CD14-positive monocyte (primary cell): ENCODE results near the gene BOC. TPM values are rescaled to one million over a fixed set of nuclear protein-coding genes. Genes with fewer than 3 reads are reported as not detected.

ENCODE experiments used
- DNase-seq, 3 donors: peaks; one replicate each; pipeline ENCODE4 v3.0.0-alpha.2; 2011 to 2022
- H2AFZ ChIP-seq: 2 replicates; pipeline ENCODE4 v1.6.0; 2012; ENCODE audit warnings: mild to moderate bottlenecking, low read depth, low read length, inconsistent platforms; ENCODE audit not compliant: insufficient read depth, poor library complexity, severe bottlenecking
- H3K27ac ChIP-seq, 2 donors: 1 replicate in 1 of 2; 2 replicates in 1 of 2; pipeline ENCODE4 v1.5.1; 2012 to 2013; ENCODE audit warnings: low read length in 2 of 2, control low read depth in 1 of 2, inconsistent platforms in 1 of 2, low read depth in 1 of 2, mild to moderate bottlenecking in 1 of 2
- H3K27me3 ChIP-seq, 2 donors: one replicate each; pipeline versions ENCODE4 v1.6.0 to v1.6.1; 2011 to 2013; ENCODE audit warnings: low read length in 2 of 2; ENCODE audit not compliant: control insufficient read depth in 2 of 2, insufficient read depth in 2 of 2
- H3K36me3 ChIP-seq, 2 donors: replicated peaks in 1 of 2; 1 replicate in 1 of 2; 2 replicates in 1 of 2; pipeline versions ENCODE4 v1.5.1 to v1.6.1; 2012 to 2013; ENCODE audit warnings: low read length in 2 of 2, control low read depth in 1 of 2, inconsistent platforms in 1 of 2, mild to moderate bottlenecking in 1 of 2; ENCODE audit not compliant: insufficient read depth in 2 of 2, control insufficient read depth in 1 of 2
- H3K4me1 ChIP-seq, 2 donors: 1 replicate in 1 of 2; 2 replicates in 1 of 2; pipeline versions ENCODE4 v1.5.1 to v1.6.1; 2012 to 2013; ENCODE audit warnings: low read length in 2 of 2, control low read depth in 1 of 2, inconsistent platforms in 1 of 2, mild to moderate bottlenecking in 1 of 2, moderate library complexity in 1 of 2; ENCODE audit not compliant: insufficient read depth in 2 of 2, control insufficient read depth in 1 of 2
- H3K4me2 ChIP-seq: replicated peaks from 2 replicates; pipeline ENCODE3; 2012; ENCODE audit warnings: low read length, moderate library complexity, mild to moderate bottlenecking; ENCODE audit not compliant: poor library complexity, severe bottlenecking; ENCODE audit errors: extremely low read depth
- H3K4me3 ChIP-seq, 3 experiments: fragments of 200-600 bp in 1 of 3; sonication (generic) in 1 of 3; replicated peaks in 1 of 3; 1 replicate in 2 of 3; 2 replicates in 1 of 3; pipeline ENCODE4 v1.5.1; 2011 to 2013; ENCODE audit warnings: low read length in 3 of 3, mild to moderate bottlenecking in 3 of 3, control low read depth in 2 of 3, low read depth in 2 of 3, inconsistent platforms in 1 of 3, moderate library complexity in 1 of 3
- H3K79me2 ChIP-seq: 2 replicates; pipeline ENCODE4 v1.6.0; 2012; ENCODE audit warnings: mild to moderate bottlenecking, control low read depth, inconsistent platforms, low read length, moderate library complexity; ENCODE audit not compliant: insufficient read depth
- H3K9ac ChIP-seq: 2 replicates; pipeline ENCODE4 v1.6.0; 2017; ENCODE audit warnings: low read length, mild to moderate bottlenecking; ENCODE audit not compliant: insufficient read depth, poor library complexity, severe bottlenecking
- H3K9me3 ChIP-seq, 2 donors: replicated peaks in 1 of 2; 1 replicate in 1 of 2; 2 replicates in 1 of 2; pipeline versions ENCODE4 v1.5.1 to v1.6.1; 2012 to 2013; ENCODE audit warnings: low read length in 2 of 2, control low read depth in 1 of 2; ENCODE audit not compliant: control insufficient read depth in 1 of 2, insufficient read depth in 1 of 2
- H4K20me1 ChIP-seq: 2 replicates; pipeline ENCODE4 v1.6.0; 2012; ENCODE audit warnings: mild to moderate bottlenecking, low read length, control low read depth, moderate library complexity; ENCODE audit not compliant: insufficient read depth
- H3K27ac Mint-ChIP-seq, 7 donors: one replicate each; pipeline ENCODE4 v1.8.0; 2020; ENCODE audit warnings: mild to moderate bottlenecking in 7 of 7, mixed read lengths in 7 of 7, moderate library complexity in 6 of 7, inconsistent platforms in 2 of 7
- H3K27me3 Mint-ChIP-seq, 3 donors: one replicate each; pipeline ENCODE4 v1.8.0; 2021 to 2022; ENCODE audit warnings: low read depth in 3 of 3, mild to moderate bottlenecking in 3 of 3, mixed read lengths in 3 of 3, moderate library complexity in 3 of 3, inconsistent platforms in 1 of 3
- H3K36me3 Mint-ChIP-seq, 2 donors: one replicate each; pipeline ENCODE4 v1.8.0; 2020; ENCODE audit warnings: mixed read lengths in 2 of 2, inconsistent platforms in 1 of 2, mild to moderate bottlenecking in 1 of 2
- H3K4me1 Mint-ChIP-seq: one replicate; pipeline ENCODE4 v1.8.0; 2020; ENCODE audit warnings: mild to moderate bottlenecking, mixed read lengths
- H3K4me3 Mint-ChIP-seq, 2 donors: one replicate each; pipeline ENCODE4 v1.8.0; 2020; ENCODE audit warnings: mild to moderate bottlenecking in 2 of 2, mixed read lengths in 2 of 2, moderate library complexity in 1 of 2
- H3K9me3 Mint-ChIP-seq, 7 donors: one replicate each; pipeline ENCODE4 v1.8.0; 2020 to 2022; ENCODE audit warnings: mixed read lengths in 7 of 7, mild to moderate bottlenecking in 6 of 7, moderate library complexity in 6 of 7, inconsistent platforms in 2 of 7
- CTCF ChIP-seq: fragments of 200-600 bp; IDR thresholded peaks from one replicate; pipeline ENCODE4 v1.8.0; 2022; ENCODE audit warnings: antibody characterized with exemption, mild to moderate bottlenecking
- WGBS: methylation state at CpG from one replicate; pipeline ENCODE4 v1.1.5; 2013; ENCODE audit warnings: missing lambda C conversion rate; ENCODE audit not compliant: insufficient coverage; 5-methylcytosine and 5-hydroxymethylcytosine counted together
- intact Hi-C, 2 donors: fragments of 100-400 bp; cut with micrococcal nuclease; formaldehyde crosslinking; loops; one replicate each; pipeline versions ENCODE4 v1.15.0 to v1.15.1; 2023
- polyA plus RNA-seq, 3 donors: library from polyadenylated mRNA; depleted of rRNA in 1 of 3; unstranded in 2 of 3; stranded (reverse) in 1 of 3; fragments of 300-500 nt in 2 of 3; fragments of >200 nt in 1 of 3; fragmentation: Illumina TruSeq in 2 of 3; gene quantifications; 1 replicate in 2 of 3; 2 replicates in 1 of 3; pipeline ENCODE4 v1.2.3, GENCODE V29; 2012 to 2021

Gene BOC
- polyA plus RNA-seq, 3 donors, result not detected

- Histone ChIP-seq H3K36me3 (no peaks in the 10 kb centered on the region), H3K4me1 (peaks cover 2% of the 10 kb centered on the region in 2 donors), H3K9me3 (no peaks in the 10 kb centered on the region), H3K4me2 (no peak overlapping the region), H2AFZ (no peak overlapping the region), H3K79me2 (no peaks in the 10 kb centered on the region), H3K27me3 (peaks cover 8 to 10% of the 10 kb centered on the region in 2 donors), H4K20me1 (no peaks in the 10 kb centered on the region), H3K9ac (no peak overlapping the region), H3K27ac (no peak overlapping the region), H3K4me3 (no peak overlapping the region)
- DNase-seq, result no peak
- Mint-ChIP-seq H3K4me1 (peaks cover 16% of the 10 kb centered on the region), H3K9me3 (peaks cover 0 to 2% (median 0%) of the 10 kb centered on the region in 7 donors), H3K36me3 (peaks cover 0 to 3% of the 10 kb centered on the region in 2 donors), H3K4me3 (no peak overlapping the region), H3K27me3 (peaks cover 21 to 34% (median 25%) of the 10 kb centered on the region in 3 donors), H3K27ac (peak overlapping the region in 1 of 7 donors; percentile 15)
- intact Hi-C loops, result no loop called here
- no CpG with 5 or more reads among the region's 1 CpG for WGBS
- no peak for TF ChIP-seq CTCF
Measured at GRCh38 chr3:113218681-113219045, 7.3 kb downstream of the BOC start.

- no peak overlapping the region for H3K9ac ChIP-seq
- H3K9me3 Mint-ChIP-seq, result peaks cover 0 to 2% (median 0%) of the 10 kb centered on the region in 7 donors
- no peak overlapping the region for H3K4me3 Mint-ChIP-seq
- no peak overlapping the region for H2AFZ ChIP-seq
- peaks cover 23% of the 10 kb centered on the region for H3K4me1 Mint-ChIP-seq
- H3K4me2 ChIP-seq, result no peak overlapping the region
- no peaks in the 10 kb centered on the region for H3K79me2 ChIP-seq
- H4K20me1 ChIP-seq, result no peaks in the 10 kb centered on the region
- intact Hi-C loops, result no loop called here
- TF ChIP-seq CTCF, result no peak
- WGBS, result 80% methylated on average over 1 of the region's 6 CpGs
- H3K4me1 ChIP-seq, result peaks cover 8 to 9% of the 10 kb centered on the region in 2 donors
- no peaks in the 10 kb centered on the region for H3K36me3 ChIP-seq
- peaks cover 15 to 30% (median 18%) of the 10 kb centered on the region in 3 donors for H3K27me3 Mint-ChIP-seq
- H3K36me3 Mint-ChIP-seq, result peaks cover 0 to 2% of the 10 kb centered on the region in 2 donors
- no peak overlapping the region for H3K27ac ChIP-seq
- peaks cover 0 to 5% of the 10 kb centered on the region in 2 donors for H3K27me3 ChIP-seq
- no peak overlapping the region for H3K27ac Mint-ChIP-seq
- no peak for DNase-seq
- H3K4me3 ChIP-seq, result no peak overlapping the region
- H3K9me3 ChIP-seq, result no peaks in the 10 kb centered on the region
Measured at GRCh38 chr3:113219605-113220300, 8.4 kb downstream of the BOC start.
